OCI-LY1 (cell line): ENCODE measurements around the gene ZMIZ1.

Experiments used
- H2AFZ ChIP-seq: fragments of 200-600 bp; sonication (generic), shearing (Covaris generic); 2 replicates; pipeline ENCODE4 v1.6.0; 2014; ENCODE audit warnings: antibody characterized with exemption, mild to moderate bottlenecking, low read length
- H3F3A ChIP-seq: fragments of 200-600 bp; sonication (generic), shearing (Covaris generic); 2 replicates; pipeline ENCODE4 v1.6.0; 2014; ENCODE audit warnings: mild to moderate bottlenecking, antibody characterized with exemption, low read length, moderate library complexity; ENCODE audit not compliant: insufficient read depth
- H3K27ac ChIP-seq: fragments of 200-600 bp; sonication (generic); 2 replicates; pipeline ENCODE4 v1.5.1; 2014; ENCODE audit warnings: low read length, mixed run types, mild to moderate bottlenecking, low read depth; ENCODE audit not compliant: poor library complexity, severe bottlenecking
- H3K27me3 ChIP-seq: fragments of 200-600 bp; sonication (generic); 2 replicates; pipeline ENCODE4 v1.6.0; 2014; ENCODE audit warnings: antibody characterized with exemption, mild to moderate bottlenecking, low read length, moderate library complexity; ENCODE audit not compliant: insufficient read depth
- H3K36me3 ChIP-seq: fragments of 200-600 bp; sonication (generic); 2 replicates; pipeline ENCODE4 v1.6.1; 2014; ENCODE audit warnings: mild to moderate bottlenecking, antibody characterized with exemption, low read length, moderate library complexity, mixed read lengths; ENCODE audit not compliant: insufficient read depth
- H3K4me1 ChIP-seq: fragments of 200-600 bp; sonication (generic); 2 replicates; pipeline ENCODE4 v1.5.1; 2014; ENCODE audit warnings: mild to moderate bottlenecking, low read length, moderate library complexity; ENCODE audit not compliant: insufficient read depth, severe bottlenecking
- H3K4me2 ChIP-seq: fragments of 200-600 bp; sonication (generic), shearing (Covaris generic); 2 replicates; pipeline ENCODE4 v1.6.1; 2014; ENCODE audit warnings: low read length
- H3K4me3 ChIP-seq: fragments of 200-600 bp; sonication (generic); 2 replicates; pipeline ENCODE4 v1.5.1; 2014; ENCODE audit warnings: low read length, low read depth, mild to moderate bottlenecking, mixed read lengths; ENCODE audit not compliant: poor library complexity, severe bottlenecking
- H3K79me2 ChIP-seq: fragments of 200-600 bp; shearing (Covaris generic); 2 replicates; pipeline ENCODE4 v1.6.1; 2016; ENCODE audit warnings: mixed run types, low read length, mixed read lengths; ENCODE audit not compliant: insufficient read depth
- H3K9ac ChIP-seq: fragments of 200-600 bp; sonication (generic), shearing (Covaris generic); 2 replicates; pipeline ENCODE4 v1.6.1; 2014; ENCODE audit warnings: mild to moderate bottlenecking, low read length, mixed read lengths
- H3K9me2 ChIP-seq: fragments of 200-600 bp; sonication (generic), shearing (Covaris generic); 2 replicates; pipeline ENCODE4 v1.6.1; 2014; ENCODE audit warnings: low read depth, mild to moderate bottlenecking, low read length, mixed read lengths
- H3K9me3 ChIP-seq: fragments of 200-600 bp; shearing (Covaris generic); 2 replicates; pipeline ENCODE4 v1.6.1; 2014; ENCODE audit warnings: low read length, mixed read lengths
- H4K20me1 ChIP-seq: fragments of 200-600 bp; sonication (generic), shearing (Covaris generic); 2 replicates; pipeline ENCODE4 v1.6.0; 2016; ENCODE audit warnings: mild to moderate bottlenecking, low read length; ENCODE audit not compliant: insufficient read depth
- EZH2 ChIP-seq: fragments of 200-600 bp; sonication (generic), shearing (Covaris generic); IDR thresholded peaks from 2 replicates; pipeline ENCODE4 v1.8.0; 2017; ENCODE audit warnings: borderline replicate concordance, mixed run types, mild to moderate bottlenecking, antibody characterized with exemption, low read length, moderate library complexity, mixed read lengths
- TF ChIP-seq, protein P1 (sequence below): fragments of 200-600 bp; sonication (generic), shearing (Covaris generic); IDR thresholded peaks from 2 replicates; pipeline ENCODE4 v1.5.1; 2017; ENCODE audit warnings: mild to moderate bottlenecking, antibody characterized with exemption, low read length, moderate library complexity, mixed read lengths

ZMIZ1 gene

DNA sequence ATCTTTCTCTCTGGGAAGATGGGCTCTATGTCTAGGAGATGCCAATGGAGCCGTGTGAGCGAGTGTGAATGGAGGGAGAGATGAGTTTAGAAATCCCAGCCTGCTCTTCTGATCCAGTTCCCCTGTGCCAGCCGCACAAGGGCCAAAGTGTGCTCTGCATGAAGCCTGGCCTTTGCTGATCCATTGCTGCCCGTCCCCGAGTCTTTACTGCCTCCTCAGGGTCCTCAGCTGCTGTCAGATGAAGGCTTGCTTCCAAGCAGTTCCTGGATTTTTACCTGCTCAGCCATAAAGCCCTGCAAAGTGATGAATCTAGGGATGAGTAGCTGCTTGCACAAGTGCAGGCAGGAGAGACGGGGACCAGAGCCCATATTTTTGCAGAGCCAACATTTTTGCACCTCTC, 115.9 kb downstream of the ZMIZ1 start:
- H3K27ac ChIP-seq: no peak overlapping the region
- no peaks in the 10 kb centered on the region for H3K9me2 ChIP-seq
- H3K27me3 ChIP-seq: no peaks in the 10 kb centered on the region; the same call in 1 of the 2 replicates
- no peaks in the 10 kb centered on the region for H3K4me1 ChIP-seq
- no peak overlapping the region for H3K4me2 ChIP-seq
- no peaks in the 10 kb centered on the region for H3K79me2 ChIP-seq
- H3K9ac ChIP-seq: no peak overlapping the region
- H3K9me3 ChIP-seq: no peaks in the 10 kb centered on the region
- no peak overlapping the region for H3K4me3 ChIP-seq
- no peaks in the 10 kb centered on the region for H4K20me1 ChIP-seq
- TF ChIP-seq EZH2: no peak
- TF ChIP-seq, protein P1, sequence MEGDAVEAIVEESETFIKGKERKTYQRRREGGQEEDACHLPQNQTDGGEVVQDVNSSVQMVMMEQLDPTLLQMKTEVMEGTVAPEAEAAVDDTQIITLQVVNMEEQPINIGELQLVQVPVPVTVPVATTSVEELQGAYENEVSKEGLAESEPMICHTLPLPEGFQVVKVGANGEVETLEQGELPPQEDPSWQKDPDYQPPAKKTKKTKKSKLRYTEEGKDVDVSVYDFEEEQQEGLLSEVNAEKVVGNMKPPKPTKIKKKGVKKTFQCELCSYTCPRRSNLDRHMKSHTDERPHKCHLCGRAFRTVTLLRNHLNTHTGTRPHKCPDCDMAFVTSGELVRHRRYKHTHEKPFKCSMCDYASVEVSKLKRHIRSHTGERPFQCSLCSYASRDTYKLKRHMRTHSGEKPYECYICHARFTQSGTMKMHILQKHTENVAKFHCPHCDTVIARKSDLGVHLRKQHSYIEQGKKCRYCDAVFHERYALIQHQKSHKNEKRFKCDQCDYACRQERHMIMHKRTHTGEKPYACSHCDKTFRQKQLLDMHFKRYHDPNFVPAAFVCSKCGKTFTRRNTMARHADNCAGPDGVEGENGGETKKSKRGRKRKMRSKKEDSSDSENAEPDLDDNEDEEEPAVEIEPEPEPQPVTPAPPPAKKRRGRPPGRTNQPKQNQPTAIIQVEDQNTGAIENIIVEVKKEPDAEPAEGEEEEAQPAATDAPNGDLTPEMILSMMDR: no peak
- no peak overlapping the region for H2AFZ ChIP-seq
- no peaks in the 10 kb centered on the region for H3K36me3 ChIP-seq
- no peaks in the 10 kb centered on the region for H3F3A ChIP-seq

DNA sequence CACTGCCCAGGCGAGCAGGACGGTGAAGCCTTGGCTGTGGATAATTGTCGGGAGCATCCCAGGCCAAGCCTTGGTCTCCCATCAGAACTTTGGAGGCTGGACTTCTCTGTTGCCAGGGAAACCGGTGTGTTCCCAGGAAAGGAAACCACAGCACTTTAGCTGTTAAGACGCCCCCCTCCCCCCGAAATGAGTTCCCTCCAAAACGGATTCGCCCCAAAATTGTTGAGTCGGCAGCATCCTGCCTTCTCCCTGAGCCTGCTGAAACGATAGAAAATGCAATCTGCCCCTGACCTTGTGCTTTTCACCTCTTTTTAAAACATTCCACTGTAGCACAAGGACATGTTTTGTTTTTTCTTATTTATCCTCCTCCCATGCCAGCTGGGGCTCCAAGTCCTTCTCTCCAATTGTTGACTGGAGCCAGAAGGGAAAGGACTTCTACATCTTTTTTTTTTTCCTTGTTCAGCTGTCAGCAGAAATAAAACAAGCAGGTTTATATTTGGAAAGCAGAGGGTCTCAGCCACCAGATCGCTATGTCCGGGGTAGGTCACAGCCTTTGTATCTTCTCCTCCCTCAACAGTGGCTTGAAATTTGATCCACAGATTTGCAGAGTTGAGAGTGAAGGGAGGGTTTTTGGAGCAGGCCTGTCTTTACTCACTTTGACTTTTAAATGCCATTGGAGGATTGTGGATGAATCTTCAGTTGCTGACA, 116.5 kb downstream of the ZMIZ1 start:
- Histone ChIP-seq H3K9me2 (no peaks in the 10 kb centered on the region), H3F3A (no peaks in the 10 kb centered on the region), H3K9me3 (no peaks in the 10 kb centered on the region), H4K20me1 (no peaks in the 10 kb centered on the region), H3K4me1 (no peaks in the 10 kb centered on the region), H3K4me3 (no peak overlapping the region), H3K79me2 (no peaks in the 10 kb centered on the region), H2AFZ (no peak overlapping the region), H3K36me3 (no peaks in the 10 kb centered on the region), H3K27ac (no peak overlapping the region), H3K4me2 (no peak overlapping the region), H3K27me3 (no peaks in the 10 kb centered on the region; the same call in 1 of the 2 replicates), H3K9ac (no peak overlapping the region)
- TF ChIP-seq, protein P1: no peak
- TF ChIP-seq EZH2: no peak

DNA sequence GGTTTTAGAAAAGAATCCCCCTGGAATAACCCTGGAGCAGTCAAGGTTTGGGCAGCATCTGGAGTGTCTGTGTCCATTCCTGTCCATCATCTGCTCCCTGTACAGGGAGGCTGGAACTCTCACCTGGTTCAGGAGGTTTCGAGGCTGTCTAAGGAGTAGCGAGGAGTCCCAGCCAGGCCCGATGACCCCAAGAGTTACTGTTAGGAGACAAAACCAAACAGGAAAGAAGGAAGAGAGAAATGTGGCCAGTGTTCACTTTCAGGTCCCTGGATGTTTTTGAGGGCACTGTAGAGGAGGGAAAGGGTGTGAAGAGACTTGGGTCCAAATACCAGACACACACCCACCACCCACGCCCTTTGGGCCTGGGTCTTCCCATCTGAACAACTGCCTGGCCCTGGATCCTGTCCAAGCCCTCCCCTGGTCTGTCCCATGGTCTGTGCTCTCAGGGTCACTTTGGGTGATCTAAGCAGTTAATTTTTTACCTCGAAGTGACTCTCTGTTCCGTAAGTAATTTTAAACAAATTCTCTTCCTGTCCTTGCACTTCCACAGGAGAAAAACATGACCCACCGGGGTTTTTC, 117.1 kb downstream of the ZMIZ1 start:
- Histone ChIP-seq H3K36me3 (no peaks in the 10 kb centered on the region), H3K9me2 (no peaks in the 10 kb centered on the region), H3K27ac (no peak overlapping the region), H2AFZ (no peak overlapping the region), H3K4me2 (no peak overlapping the region), H3K79me2 (no peaks in the 10 kb centered on the region), H3K4me1 (no peaks in the 10 kb centered on the region), H3K27me3 (no peaks in the 10 kb centered on the region; the same call in 1 of the 2 replicates), H3K4me3 (no peak overlapping the region), H3F3A (no peaks in the 10 kb centered on the region), H3K9ac (no peak overlapping the region), H3K9me3 (no peaks in the 10 kb centered on the region), H4K20me1 (no peaks in the 10 kb centered on the region)
- TF ChIP-seq, protein P1: no peak
- no peak for TF ChIP-seq EZH2
